Sigmoid colon (tissue), 4 donors: ENCODE measurements around the gene ADAM19.

ENCODE experiments used
- POLR2A ChIP-seq, 2 donors: fragments of 450-650 bp; IDR thresholded peaks; one replicate each; pipeline ENCODE4 v1.6.1; 2016; ENCODE audit warnings: antibody characterized with exemption in 2 of 2, mild to moderate bottlenecking in 2 of 2, moderate library complexity in 2 of 2
- POLR2AphosphoS5 ChIP-seq, 4 donors: sonication (generic); formaldehyde crosslinking; IDR thresholded peaks; one replicate each; pipeline ENCODE4 v1.6.1; 2017; ENCODE audit warnings: antibody characterized with exemption in 4 of 4
- TF ChIP-seq, protein P1 (sequence below), 4 experiments: fragments of 450-650 bp in 3 of 4; fragments of 200-600 bp in 1 of 4; IDR thresholded peaks; one replicate each; pipeline ENCODE4 v1.5.1; 2016 to 2019; ENCODE audit warnings: antibody characterized with exemption in 4 of 4, mild to moderate bottlenecking in 3 of 4, moderate library complexity in 2 of 4

DNA sequence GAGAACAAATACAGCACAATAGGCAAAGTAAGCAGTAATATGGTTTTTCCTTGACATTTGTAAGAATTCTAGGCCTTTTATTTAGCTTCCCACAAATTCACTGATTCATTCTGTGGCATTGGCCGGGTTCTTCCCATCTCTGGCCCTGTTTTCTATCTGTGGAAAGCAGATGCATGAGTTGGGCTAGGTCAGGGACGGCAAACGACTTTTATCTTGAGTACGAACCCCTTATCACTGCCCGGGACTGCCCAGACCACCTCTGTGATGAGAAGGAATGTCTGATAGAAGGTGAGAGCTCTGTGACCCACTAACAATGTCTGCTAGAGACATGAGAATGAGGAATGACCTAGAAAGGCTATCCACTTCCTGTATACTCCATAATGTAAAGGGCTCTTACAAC lies 35.4 kb upstream of the ADAM19 start:
- TF ChIP-seq, protein P1, sequence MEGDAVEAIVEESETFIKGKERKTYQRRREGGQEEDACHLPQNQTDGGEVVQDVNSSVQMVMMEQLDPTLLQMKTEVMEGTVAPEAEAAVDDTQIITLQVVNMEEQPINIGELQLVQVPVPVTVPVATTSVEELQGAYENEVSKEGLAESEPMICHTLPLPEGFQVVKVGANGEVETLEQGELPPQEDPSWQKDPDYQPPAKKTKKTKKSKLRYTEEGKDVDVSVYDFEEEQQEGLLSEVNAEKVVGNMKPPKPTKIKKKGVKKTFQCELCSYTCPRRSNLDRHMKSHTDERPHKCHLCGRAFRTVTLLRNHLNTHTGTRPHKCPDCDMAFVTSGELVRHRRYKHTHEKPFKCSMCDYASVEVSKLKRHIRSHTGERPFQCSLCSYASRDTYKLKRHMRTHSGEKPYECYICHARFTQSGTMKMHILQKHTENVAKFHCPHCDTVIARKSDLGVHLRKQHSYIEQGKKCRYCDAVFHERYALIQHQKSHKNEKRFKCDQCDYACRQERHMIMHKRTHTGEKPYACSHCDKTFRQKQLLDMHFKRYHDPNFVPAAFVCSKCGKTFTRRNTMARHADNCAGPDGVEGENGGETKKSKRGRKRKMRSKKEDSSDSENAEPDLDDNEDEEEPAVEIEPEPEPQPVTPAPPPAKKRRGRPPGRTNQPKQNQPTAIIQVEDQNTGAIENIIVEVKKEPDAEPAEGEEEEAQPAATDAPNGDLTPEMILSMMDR (IDR thresholded peaks at IDR 0.05): no peak
- TF ChIP-seq POLR2A (IDR thresholded peaks at IDR 0.05) (no peak), POLR2AphosphoS5 (IDR thresholded peaks at IDR 0.05) (no peak)
